COLO668 (cell line): ENCODE data around the gene ONECUT3.

Source experiments
- DNase-seq: peaks from one replicate; lab custom pipeline; 2025; ENCODE audit not compliant: unreplicated experiment; lab: John Stamatoyannopoulos, UW

Gene ONECUT3

GRCh38 chr19:1767464-1767933, 14.2 kb downstream of the ONECUT3 start:
- peak; percentile 18 for DNase-seq

DNA sequence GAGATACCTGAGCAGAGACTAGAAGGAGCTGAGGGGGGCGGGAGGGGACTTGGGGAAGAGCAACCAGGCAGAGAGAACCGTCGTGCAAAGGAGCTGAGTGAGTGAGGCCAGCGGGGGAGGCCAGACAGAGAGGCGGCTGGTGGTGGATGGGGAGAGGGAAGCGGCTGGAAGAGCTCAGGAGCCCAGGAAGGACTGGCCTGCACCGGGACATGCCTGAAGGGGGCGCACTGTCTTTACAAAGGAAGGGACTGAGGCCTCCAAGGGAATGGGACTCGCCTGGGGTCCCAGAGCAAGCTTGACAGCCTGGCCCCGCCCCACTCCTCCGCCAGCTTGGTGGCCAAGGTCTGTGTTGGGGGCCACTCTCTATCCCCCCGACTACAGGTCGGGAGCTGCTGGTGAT, 14.9 kb downstream of the ONECUT3 start:
- DNase-seq: peak; percentile 12

GRCh38 chr19:1768918-1769644, 15.8 kb downstream of the ONECUT3 start:
- DNase-seq: no peak

DNA sequence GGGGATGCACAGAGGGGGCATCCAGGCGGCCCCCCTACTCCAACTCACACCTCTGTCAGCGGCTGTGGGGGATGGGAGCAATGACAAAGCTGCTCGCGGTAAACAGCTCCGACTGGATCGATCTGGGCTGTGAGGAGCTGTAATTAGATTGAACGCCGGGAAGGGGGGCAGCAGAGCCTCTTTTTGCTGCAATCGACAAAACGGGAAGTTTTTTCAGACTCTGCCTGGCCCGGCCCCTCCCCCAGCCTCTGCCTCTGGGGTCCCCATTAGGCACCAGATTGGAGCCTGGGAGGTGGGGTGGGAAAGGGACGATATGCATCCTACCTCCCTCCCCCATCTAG, 16.3 kb downstream of the ONECUT3 start:
- DNase-seq: no peak

- no peak for DNase-seq
These were observed 17.7 kb downstream of the ONECUT3 start for GRCh38 chr19:1770866-1771576.

- DNase-seq: no peak
These were observed 19.9 kb downstream of the ONECUT3 start for GRCh38 chr19:1773184-1773583.

DNA sequence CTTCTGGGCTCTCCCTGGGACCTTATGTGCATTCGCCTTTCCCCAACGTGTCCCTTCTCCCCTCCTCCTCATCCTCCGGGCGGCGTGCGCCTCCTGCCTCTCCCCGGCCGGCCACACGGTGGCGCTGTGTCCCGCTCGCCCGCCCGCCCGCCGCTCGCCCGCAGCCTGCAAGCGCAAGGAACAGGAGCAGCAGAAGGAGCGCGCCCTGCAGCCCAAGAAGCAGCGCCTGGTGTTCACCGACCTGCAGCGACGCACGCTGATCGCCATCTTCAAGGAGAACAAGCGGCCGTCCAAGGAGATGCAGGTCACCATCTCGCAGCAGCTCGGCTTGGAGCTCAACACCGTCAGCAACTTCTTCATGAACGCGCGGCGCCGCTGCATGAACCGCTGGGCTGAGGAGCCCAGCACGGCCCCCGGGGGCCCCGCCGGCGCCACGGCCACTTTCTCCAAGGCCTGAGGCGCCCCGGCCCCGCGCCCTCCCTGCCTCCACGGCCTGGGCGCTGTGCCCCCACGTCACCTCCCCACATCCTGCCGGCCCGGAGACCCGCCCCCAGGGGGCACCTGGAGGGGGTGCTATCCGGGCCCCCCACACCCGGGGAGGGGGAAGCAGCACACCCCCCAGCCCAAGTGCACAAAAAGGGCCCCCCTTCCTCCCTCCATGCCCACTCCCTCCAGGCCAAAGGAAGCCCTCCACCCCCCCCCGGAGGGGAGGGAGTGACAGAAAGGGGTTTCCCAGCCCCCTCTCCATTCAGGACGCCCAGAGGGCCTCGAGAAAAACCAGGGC, 21.9 kb downstream of the ONECUT3 start:
- DNase-seq: no peak

GRCh38 chr19:1775951-1776605, 22.8 kb downstream of the ONECUT3 start:
- no peak for DNase-seq

GRCh38 chr19:1776606-1777147, 23.4 kb downstream of the ONECUT3 start:
- no peak for DNase-seq

GRCh38 chr19:1777149-1777548, 23.8 kb downstream of the ONECUT3 start:
- DNase-seq: no peak

- no peak for DNase-seq
These were observed 26.3 kb downstream of the ONECUT3 start for GRCh38 chr19:1779574-1779973.

DNA sequence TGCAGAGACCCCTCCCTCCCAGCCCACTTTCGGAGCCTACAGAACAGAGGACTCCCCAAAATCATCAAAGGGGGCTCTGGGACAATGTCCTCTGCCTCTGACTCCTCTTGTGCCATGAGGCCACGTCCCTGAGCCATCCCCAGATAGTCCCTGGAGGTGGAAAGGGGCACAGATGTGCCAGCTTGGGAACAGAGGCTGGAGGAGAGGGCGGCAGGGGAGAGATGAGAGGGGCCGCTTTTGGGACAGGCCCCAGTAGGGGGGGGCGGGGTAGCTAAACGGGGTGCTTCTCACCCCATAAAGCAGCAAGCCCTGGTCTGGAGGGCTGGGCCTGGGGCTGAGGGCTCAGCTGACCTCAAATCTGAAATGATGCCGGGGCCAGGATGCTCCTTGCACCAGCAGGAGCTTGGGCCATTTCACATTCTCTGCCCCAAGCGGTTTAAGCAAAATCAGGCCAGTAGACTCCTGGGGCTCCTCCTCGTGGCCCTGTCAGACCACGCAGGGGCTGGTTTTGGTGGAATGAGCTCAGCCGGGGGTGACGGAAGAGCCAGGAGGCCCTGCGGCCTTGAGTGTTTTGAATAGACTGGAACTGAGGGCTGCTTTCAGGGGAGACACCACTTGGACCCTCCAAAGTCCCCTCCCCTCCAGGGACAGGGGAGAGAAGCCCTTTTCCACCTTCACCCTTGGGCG, 27.1 kb downstream of the ONECUT3 start:
- peak; percentile 8 for DNase-seq

- no peak for DNase-seq
These were observed 29.2 kb downstream of the ONECUT3 start for GRCh38 chr19:1782521-1782920.

GRCh38 chr19:1783354-1783753, 30.0 kb downstream of the ONECUT3 start:
- no peak for DNase-seq

- no peak for DNase-seq
These were observed 30.6 kb downstream of the ONECUT3 start for GRCh38 chr19:1783874-1784273.

DNA sequence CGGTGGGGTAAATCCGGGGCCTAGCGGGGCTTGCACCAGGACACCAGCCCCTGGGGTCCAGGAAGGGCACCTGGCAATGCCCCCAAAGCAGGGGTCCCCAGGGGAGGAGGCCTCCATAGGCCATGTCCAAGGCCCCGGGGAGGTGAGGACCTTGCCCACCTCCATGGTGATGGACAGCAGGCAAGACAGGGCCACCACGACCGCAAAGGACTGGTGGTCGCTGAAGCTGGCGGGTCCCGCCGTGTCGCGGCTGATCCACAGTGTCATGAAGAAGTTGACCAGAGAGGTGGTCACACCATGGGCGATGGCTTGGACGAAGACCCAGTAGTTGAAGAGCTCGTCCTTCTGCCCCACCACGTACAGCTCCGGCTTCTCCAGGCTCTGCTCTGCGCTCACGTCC, 32.0 kb downstream of the ONECUT3 start:
- DNase-seq: no peak

DNA sequence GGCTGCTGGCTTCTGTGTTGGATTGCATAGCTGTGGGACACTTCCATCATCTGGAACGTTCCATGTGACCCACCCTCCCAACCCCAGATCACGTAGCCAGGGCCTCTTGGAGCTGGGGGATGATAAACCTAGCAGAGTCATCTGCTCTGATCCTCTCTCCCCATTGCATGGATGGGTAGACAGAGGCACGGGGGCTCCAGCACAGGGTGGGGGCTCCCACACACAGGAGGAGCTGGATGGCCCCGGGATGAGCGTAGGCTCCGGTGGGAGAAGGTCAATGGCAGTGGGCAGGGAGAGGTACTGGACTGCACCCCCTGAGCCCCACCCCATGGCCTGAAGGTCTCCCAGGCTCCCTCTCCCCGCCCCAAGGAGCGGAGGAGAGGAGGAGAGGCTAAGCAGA, 33.4 kb downstream of the ONECUT3 start:
- no peak for DNase-seq

GRCh38 chr19:1787116-1787515, 33.8 kb downstream of the ONECUT3 start:
- DNase-seq: no peak

DNA sequence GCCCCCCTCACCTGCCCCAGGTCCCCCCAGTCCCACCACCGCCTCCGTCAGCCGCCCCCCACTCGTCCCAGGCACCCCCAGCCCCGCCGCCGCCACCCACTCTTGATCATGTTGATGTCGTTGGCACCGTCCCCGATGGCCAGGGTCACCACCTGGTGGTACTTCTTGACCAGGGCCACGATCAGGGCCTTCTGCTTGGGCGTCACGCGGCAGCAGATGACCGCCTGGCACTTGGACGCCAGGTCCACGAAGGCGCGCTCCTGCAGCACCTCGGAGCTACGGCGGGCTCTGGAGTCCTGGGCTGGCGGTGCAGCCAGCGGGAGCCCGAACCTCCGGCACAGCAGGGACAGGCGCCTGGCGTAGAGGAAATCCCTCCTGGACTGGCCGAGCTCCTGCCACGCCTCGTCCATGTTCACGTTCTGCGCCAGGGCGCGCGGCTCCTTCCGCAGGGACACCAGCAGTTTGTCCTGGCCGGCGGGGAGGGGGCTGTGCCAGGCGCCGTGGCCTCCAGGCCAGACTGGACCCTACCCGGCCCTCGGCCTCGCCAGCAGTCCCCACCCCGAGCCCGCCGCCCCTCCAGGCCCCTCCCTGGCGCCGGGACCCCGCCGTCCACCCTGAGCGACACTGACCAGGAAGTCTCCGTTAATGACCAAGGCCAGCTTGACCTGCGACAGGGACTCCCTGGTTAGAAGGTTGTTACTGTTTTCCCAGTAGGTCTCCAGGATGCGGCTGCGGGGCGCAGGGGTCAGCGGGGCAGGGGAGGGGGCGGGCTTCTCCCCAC, 36.1 kb downstream of the ONECUT3 start:
- DNase-seq: peak; percentile 19
